ENCODE results near the gene AMZ1.
"Not testable (repeated sequence)": the region's sequence is repeated elsewhere in the genome, so short reads cannot be mapped to it uniquely, and the experiment has no call there.

The AMZ1 gene

DNA sequence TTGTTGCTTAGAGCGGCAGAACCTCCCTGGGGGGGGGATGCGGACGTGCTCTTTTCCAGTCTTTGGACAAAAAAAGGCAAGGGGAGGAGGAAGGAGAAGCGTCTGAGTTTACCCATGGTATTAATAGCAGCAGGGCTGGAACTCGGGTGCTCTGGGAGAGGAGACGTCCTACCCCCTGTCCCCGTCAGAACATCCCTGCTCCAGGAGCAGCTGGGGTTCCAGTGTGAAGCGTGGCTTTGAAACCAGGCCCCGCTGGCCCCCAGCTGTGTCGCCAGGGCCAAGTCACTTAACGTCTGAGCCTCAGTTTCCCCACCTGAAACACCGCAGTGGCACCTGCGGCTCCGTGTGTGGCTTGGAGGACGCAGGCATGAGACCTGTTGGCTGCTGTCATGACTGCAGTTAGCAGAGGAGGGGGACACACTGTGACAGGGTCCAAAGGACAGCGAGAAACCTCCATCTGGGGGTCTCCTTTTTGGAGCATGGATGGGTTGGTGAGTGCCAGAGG is 1.4 kb downstream of the AMZ1 start:
- TF ChIP-seq, protein P1, sequence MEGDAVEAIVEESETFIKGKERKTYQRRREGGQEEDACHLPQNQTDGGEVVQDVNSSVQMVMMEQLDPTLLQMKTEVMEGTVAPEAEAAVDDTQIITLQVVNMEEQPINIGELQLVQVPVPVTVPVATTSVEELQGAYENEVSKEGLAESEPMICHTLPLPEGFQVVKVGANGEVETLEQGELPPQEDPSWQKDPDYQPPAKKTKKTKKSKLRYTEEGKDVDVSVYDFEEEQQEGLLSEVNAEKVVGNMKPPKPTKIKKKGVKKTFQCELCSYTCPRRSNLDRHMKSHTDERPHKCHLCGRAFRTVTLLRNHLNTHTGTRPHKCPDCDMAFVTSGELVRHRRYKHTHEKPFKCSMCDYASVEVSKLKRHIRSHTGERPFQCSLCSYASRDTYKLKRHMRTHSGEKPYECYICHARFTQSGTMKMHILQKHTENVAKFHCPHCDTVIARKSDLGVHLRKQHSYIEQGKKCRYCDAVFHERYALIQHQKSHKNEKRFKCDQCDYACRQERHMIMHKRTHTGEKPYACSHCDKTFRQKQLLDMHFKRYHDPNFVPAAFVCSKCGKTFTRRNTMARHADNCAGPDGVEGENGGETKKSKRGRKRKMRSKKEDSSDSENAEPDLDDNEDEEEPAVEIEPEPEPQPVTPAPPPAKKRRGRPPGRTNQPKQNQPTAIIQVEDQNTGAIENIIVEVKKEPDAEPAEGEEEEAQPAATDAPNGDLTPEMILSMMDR (IDR thresholded peaks at IDR 0.05; ENCODE audit: insufficient read depth, low read length, missing control alignments) = no peak
- DNase-seq (ENCODE audit: low read depth, low spot score) = no peak
- ChIA-PET POLR2A (no interaction called here), CTCF (interaction anchor here (1.0 to 3.0 kb wide), 7 partner anchors 8 to 175 kb away, joined by 3 to 15 read pairs (median 3); no protein-coding TSS in a partner anchor)
- H3K4me3 ChIP-seq (ENCODE audit: low read depth, low read length) = no peak overlapping the region

DNA sequence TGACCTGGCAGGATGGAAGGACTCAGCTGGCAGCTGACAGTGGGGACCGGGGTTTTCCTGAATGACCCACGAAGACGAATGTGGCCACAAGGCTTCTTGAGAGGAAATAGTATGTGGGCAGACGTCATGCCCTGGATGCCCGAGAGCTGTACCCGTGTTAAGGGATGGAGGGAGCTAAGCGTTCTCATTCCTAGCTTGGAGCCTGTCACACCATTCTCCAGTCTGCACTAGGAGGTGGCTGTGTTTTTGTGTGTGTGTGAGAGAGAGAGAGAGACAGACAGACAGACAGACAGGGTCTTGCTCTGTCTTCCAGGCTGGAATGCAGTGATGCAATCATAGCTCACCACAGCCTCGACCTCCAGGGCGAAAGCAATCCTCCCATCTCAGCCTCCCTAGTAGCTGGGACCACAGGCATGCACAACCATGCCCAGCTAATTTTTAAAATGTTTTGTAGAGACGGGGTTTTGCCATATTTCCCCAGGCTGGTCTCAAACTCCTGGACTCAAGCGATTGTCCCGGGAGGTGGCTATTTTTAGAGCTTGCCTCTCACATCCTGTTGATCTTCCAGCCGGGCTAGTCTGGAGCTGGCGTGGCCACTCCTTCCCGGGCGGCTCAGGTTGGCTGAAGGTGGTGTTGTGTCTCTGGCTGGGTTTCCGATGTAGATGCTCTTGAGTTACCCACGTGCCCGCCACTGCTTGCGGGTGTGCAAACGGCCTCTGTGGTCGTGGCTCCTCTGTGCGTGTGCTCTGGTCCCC is 2.1 kb downstream of the AMZ1 start:
- no peak for DNase-seq (ENCODE audit: low read depth, low spot score)
- TF ChIP-seq, protein P1 (IDR thresholded peaks at IDR 0.05; ENCODE audit: insufficient read depth, low read length, missing control alignments) = no peak
- ChIA-PET CTCF (interaction anchor here (0.5 to 3.0 kb wide), 8 partner anchors 9 to 175 kb away, joined by 3 to 15 read pairs (median 3); no protein-coding TSS in a partner anchor), POLR2A (no interaction called here)
- H3K4me3 ChIP-seq (ENCODE audit: low read depth, low read length) = no peak overlapping the region

- POLR2A ChIA-PET = no interaction called here
- no peak for DNase-seq (ENCODE audit: low read depth, low spot score)
- H3K4me3 ChIP-seq (ENCODE audit: low read depth, low read length) = no peak overlapping the region
- TF ChIP-seq, protein P1 (IDR thresholded peaks at IDR 0.05; ENCODE audit: insufficient read depth, low read length, missing control alignments) = no peak
- CTCF ChIA-PET = interaction anchor here (1.2 to 3.0 kb wide), 3 partner anchors 10 to 223 kb away, joined by 3 to 15 read pairs (median 14); no protein-coding TSS in a partner anchor
Observed at GRCh38 chr7:2691011-2691707, 3.2 kb downstream of the AMZ1 start.

DNA sequence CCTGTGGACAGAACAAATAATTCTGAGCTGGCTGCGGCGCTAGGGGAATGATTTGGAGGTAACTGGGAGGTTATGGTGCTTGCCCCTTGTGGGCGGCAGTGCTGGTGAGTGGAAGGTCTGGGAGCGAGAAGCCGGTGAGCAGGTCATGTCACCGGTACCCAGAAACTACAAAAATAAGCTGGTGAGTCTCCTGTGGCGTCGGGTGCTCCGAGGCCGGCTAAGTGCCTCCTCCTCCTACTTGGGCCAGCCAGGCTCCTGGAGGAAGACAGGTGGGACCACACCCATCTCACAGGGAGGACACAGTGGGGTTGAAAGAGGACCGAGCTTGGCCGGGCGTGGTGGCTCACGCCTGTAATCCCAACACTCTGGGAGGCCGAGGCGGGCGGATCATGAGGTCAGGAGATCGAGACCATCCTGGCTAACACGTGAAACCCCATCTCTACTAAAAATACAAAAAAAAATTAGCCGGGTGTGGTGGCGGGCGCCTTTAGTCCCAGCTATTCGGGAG is 4.0 kb downstream of the AMZ1 start:
- DNase-seq (ENCODE audit: low read depth, low spot score); H3K4me3 ChIP-seq (ENCODE audit: low read depth, low read length); POLR2A ChIA-PET: not testable (repeated sequence)
- CTCF ChIA-PET = interaction anchor here (1.1 to 3.0 kb wide), 6 partner anchors 11 to 224 kb away, joined by 3 to 15 read pairs (median 4); no protein-coding TSS in a partner anchor

GRCh38 chr7:2692543-2692942 is 4.5 kb downstream of the AMZ1 start:
- TF ChIP-seq, protein P1 (IDR thresholded peaks at IDR 0.05; ENCODE audit: insufficient read depth, low read length, missing control alignments) = no peak
- POLR2A ChIA-PET = no interaction called here

GRCh38 chr7:2693420-2694121 is 5.6 kb downstream of the AMZ1 start:
- POLR2A ChIA-PET; H3K4me3 ChIP-seq (ENCODE audit: low read depth, low read length); DNase-seq (ENCODE audit: low read depth, low spot score): not testable (repeated sequence)
- CTCF ChIA-PET = interaction anchor here (2.2 to 2.9 kb wide), 2 partner anchors 11 to 16 kb away, joined by 4 to 14 read pairs; no protein-coding TSS in a partner anchor

More at GRCh38 chr7:2692543-2692942, 4.5 kb downstream of the AMZ1 start:
- CTCF ChIA-PET = interaction anchor here (1.1 to 2.9 kb wide), 5 partner anchors 10 to 224 kb away, joined by 3 to 14 read pairs (median 4); no protein-coding TSS in a partner anchor
- H3K4me3 ChIP-seq (ENCODE audit: low read depth, low read length) = no peak overlapping the region
- no peak for DNase-seq (ENCODE audit: low read depth, low spot score)

DNA sequence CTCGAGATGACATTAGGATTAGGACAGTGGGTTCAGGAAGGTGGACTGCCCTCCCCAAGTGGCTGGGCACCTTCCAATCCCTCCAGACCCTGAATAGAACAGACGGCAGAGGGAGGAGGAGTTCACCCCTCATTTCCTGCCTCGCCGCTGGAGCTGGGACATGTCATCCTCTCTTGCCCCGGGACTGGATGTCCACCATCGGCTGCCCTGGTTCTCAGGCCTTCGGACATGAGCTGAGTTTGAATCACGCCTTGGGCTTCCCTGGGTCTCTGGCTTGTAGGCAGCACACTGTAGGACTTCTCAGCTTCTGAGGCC is 6.1 kb downstream of the AMZ1 start:
- POLR2A ChIA-PET; H3K4me3 ChIP-seq (ENCODE audit: low read depth, low read length); DNase-seq (ENCODE audit: low read depth, low spot score): not testable (repeated sequence)
- CTCF ChIA-PET = interaction anchor here (1.6 kb wide), 1 partner anchor 16 kb away, joined by 4 read pairs; no protein-coding TSS in a partner anchor
